Endothelial cell of umbilical vein (primary cell): Measurements from ENCODE around the gene TSBP1. TPM values are rescaled to one million over a fixed set of nuclear protein-coding genes. Genes with fewer than 3 reads are reported as not detected.

Experiments used
- BruUV-seq: library from RNA; stranded (reverse); fragments of 400-500 nt; replicated peaks from 2 replicates; lab custom pipeline; 2021; lab: Mats Ljungman, UMichigan
- CTCF ChIA-PET: fragments of 300-600, 350-600 bp; sonication (Branson Sonifier 250); formaldehyde crosslinking; loops from one replicate; lab custom pipeline; 2021; ENCODE audit warnings: antibody characterized with exemption, inconsistent platforms; lab: Charles Lee
- POLR2A ChIA-PET: fragments of 300-600, 350-600 bp; sonication (Branson Sonifier 250); formaldehyde crosslinking; loops from one replicate; lab custom pipeline; 2021; ENCODE audit warnings: antibody characterized with exemption, inconsistent platforms; lab: Charles Lee
- DNase-seq: peaks from one replicate; pipeline ENCODE4 v3.0.0-alpha.2; 2011; ENCODE audit warnings: low read depth, low spot score
- FAIRE-seq: peaks from 2 replicates; lab custom pipeline; 2011; peaks lifted over from hg19 to GRCh38; lab: Jason Lieb, UNC
- H2AFZ ChIP-seq: 2 replicates; pipeline ENCODE4 v1.6.0; 2012; ENCODE audit warnings: low read depth, low read length, control low read depth, inconsistent platforms
- H3K27ac ChIP-seq: 2 replicates; pipeline ENCODE4 v1.5.1; 2011; ENCODE audit warnings: low read depth, mild to moderate bottlenecking, control low read depth, low read length, moderate library complexity; ENCODE audit not compliant: insufficient read depth
- H3K27me3 ChIP-seq, 2 experiments: 2 replicates each; pipeline versions ENCODE4 v1.6.0 to v1.6.1; 2011; ENCODE audit warnings: low read length in 2 of 2, mixed read lengths in 1 of 2; ENCODE audit not compliant: control insufficient read depth in 2 of 2, insufficient read depth in 2 of 2
- H3K36me3 ChIP-seq, 2 experiments: 2 replicates in 1 of 2; 3 replicates in 1 of 2; pipeline ENCODE4 v1.5.1; 2011; ENCODE audit warnings: low read length in 2 of 2, mild to moderate bottlenecking in 1 of 2, moderate library complexity in 1 of 2; ENCODE audit not compliant: control insufficient read depth in 2 of 2, insufficient read depth in 2 of 2; ENCODE audit errors: extremely low read depth in 1 of 2
- H3K4me1 ChIP-seq: 3 replicates; pipeline ENCODE4 v1.5.1; 2011; ENCODE audit warnings: mild to moderate bottlenecking, low read length; ENCODE audit not compliant: control insufficient read depth, insufficient read depth; ENCODE audit errors: extremely low read depth
- H3K4me2 ChIP-seq: 2 replicates; pipeline ENCODE4 v1.6.1; 2011; ENCODE audit warnings: low read length, control low read depth, mixed read lengths; ENCODE audit not compliant: insufficient read depth
- H3K4me3 ChIP-seq, 3 experiments: fragments of 200-600 bp in 1 of 3; sonication (generic), shearing (Covaris generic) in 1 of 3; replicated peaks in 1 of 3; 2 replicates each; pipeline ENCODE4 v1.5.1; 2011 to 2016; ENCODE audit warnings: control low read depth in 3 of 3, low read length in 3 of 3, mild to moderate bottlenecking in 2 of 3, inconsistent platforms in 1 of 3, low read depth in 1 of 3, moderate library complexity in 1 of 3; ENCODE audit not compliant: insufficient read depth in 1 of 3
- H3K79me2 ChIP-seq: 2 replicates; pipeline ENCODE4 v1.6.0; 2012; ENCODE audit warnings: low read length, inconsistent platforms; ENCODE audit not compliant: control insufficient read depth, insufficient read depth
- H3K9ac ChIP-seq: replicated peaks from 2 replicates; pipeline ENCODE3; 2011; ENCODE audit warnings: low read length, control low read depth; ENCODE audit not compliant: insufficient read depth; ENCODE audit errors: extremely low read depth
- H3K9me1 ChIP-seq: replicated peaks from 3 replicates; pipeline ENCODE4 v1.6.0; 2011; ENCODE audit warnings: mild to moderate bottlenecking, low read length; ENCODE audit not compliant: control insufficient read depth, insufficient read depth; ENCODE audit errors: extremely low read depth
- H3K9me3 ChIP-seq: replicated peaks from 2 replicates; pipeline ENCODE4 v1.5.1; 2012; ENCODE audit warnings: low read length, inconsistent platforms; ENCODE audit not compliant: control insufficient read depth, insufficient read depth
- H4K20me1 ChIP-seq: replicated peaks from 2 replicates; pipeline ENCODE3; 2011; ENCODE audit warnings: mild to moderate bottlenecking, low read length; ENCODE audit not compliant: control insufficient read depth, insufficient read depth; ENCODE audit errors: extremely low read depth
- EZH2 ChIP-seq: IDR thresholded peaks from 2 replicates; pipeline ENCODE4 v1.6.1; 2012; ENCODE audit warnings: borderline replicate concordance, low read depth, mild to moderate bottlenecking, moderate library complexity, low read length, inconsistent platforms; ENCODE audit not compliant: severe bottlenecking
- FOS ChIP-seq: IDR thresholded peaks from 2 replicates; pipeline ENCODE4 v1.6.1; 2011; ENCODE audit warnings: mild to moderate bottlenecking, low read length, moderate library complexity, borderline replicate concordance; ENCODE audit not compliant: insufficient read depth
- GATA2 ChIP-seq: IDR thresholded peaks from 2 replicates; pipeline ENCODE4 v1.7.0; 2011; ENCODE audit warnings: low read depth, mild to moderate bottlenecking, moderate library complexity, mixed read lengths, low read length; ENCODE audit not compliant: insufficient read length, insufficient read depth
- JUN ChIP-seq: IDR thresholded peaks from 2 replicates; pipeline ENCODE4 v1.6.1; 2011; ENCODE audit warnings: borderline replicate concordance, low read depth; ENCODE audit not compliant: insufficient read length, insufficient read depth
- MYC ChIP-seq: IDR thresholded peaks from one replicate; pipeline ENCODE4 v1.6.1; 2011; ENCODE audit warnings: mild to moderate bottlenecking, low read depth, low read length
- POLR2A ChIP-seq: IDR thresholded peaks from 2 replicates; pipeline ENCODE4 v1.6.1; 2012; ENCODE audit warnings: low read depth, mild to moderate bottlenecking, control low read depth, low read length
- POLR2AphosphoS5 ChIP-seq: IDR thresholded peaks from 2 replicates; pipeline ENCODE4 v1.6.1; 2012; ENCODE audit warnings: low read depth, mild to moderate bottlenecking, control low read depth, low read length, moderate library complexity; ENCODE audit not compliant: insufficient read depth
- dilution Hi-C: fragments of 300-500 bp; cut with MboI; formaldehyde crosslinking; loops from one replicate; pipeline ENCODE4 v1.15.0; 2019; ENCODE audit warnings: low sequenced_read_pairs; ENCODE audit not compliant: extremely low pct_ligation_motif_present
- intact Hi-C: fragments of 100-400 bp; cut with micrococcal nuclease; formaldehyde crosslinking; loops from one replicate; pipeline ENCODE4 v1.10.0; 2022
- polyA plus RNA-seq, 4 experiments: library from polyadenylated mRNA; depleted of rRNA in 3 of 4; stranded (reverse) in 3 of 4; unstranded in 1 of 4; fragments of >200 nt; gene quantifications; 2 replicates each; pipeline versions ENCODE4 v1.2.1 to v1.2.3, GENCODE V29; 2011 to 2012; ENCODE audit warnings: missing spikeins in 1 of 4
- total RNA-seq: library from RNA; stranded (reverse); gene quantifications from 2 replicates; pipeline ENCODE4 v1.2.3, GENCODE V29; 2021
- TF ChIP-seq, protein P1 (sequence below): IDR thresholded peaks from 2 replicates; pipeline ENCODE4 v1.6.1; 2011; ENCODE audit not compliant: insufficient read depth, insufficient read length
- TF ChIP-seq, protein P2 (sequence below), 2 donors: IDR thresholded peaks; 1 replicate in 1 of 2; 2 replicates in 1 of 2; pipeline ENCODE4 v1.5.1; 2011; ENCODE audit warnings: low read length in 2 of 2, mild to moderate bottlenecking in 2 of 2, moderate library complexity in 2 of 2, control low read depth in 1 of 2, inconsistent platforms in 1 of 2, low read depth in 1 of 2; ENCODE audit not compliant: insufficient read depth in 1 of 2; ENCODE audit errors: extremely low read depth in 1 of 2

Gene TSBP1
- total and polyA plus RNA-seq, 2 donors (not counting 3 experiments of a cell fraction or from before 2014, with no cell fraction given) = not detected

DNA sequence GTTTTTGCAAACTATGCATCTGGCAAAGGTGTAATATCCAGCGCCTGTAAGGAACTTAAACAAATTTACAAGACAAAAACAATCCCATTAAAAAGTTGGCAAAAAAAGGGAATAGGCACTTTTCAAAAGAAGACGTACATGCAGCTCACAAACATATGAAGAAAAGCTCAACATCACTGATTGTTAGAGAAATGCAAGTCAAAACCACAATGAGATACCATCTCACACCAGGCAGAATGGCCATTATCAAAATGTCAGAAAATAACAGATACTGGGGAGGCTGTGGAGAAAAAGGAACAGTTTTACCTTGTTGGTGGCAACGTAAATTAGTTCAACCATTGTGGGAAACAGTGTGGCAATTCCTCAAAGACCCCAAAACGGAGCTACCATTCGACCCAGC, 54.2 kb downstream of the TSBP1 start:
- Histone ChIP-seq H3K9ac (no peak overlapping the region), H3K9me3 (no peaks in the 10 kb centered on the region), H3K79me2 (no peaks in the 10 kb centered on the region), H4K20me1 (no peaks in the 10 kb centered on the region), H3K27ac (no peak overlapping the region), H3K4me3 (no peak overlapping the region), H3K4me1 (no peaks in the 10 kb centered on the region), H3K9me1 (no peaks in the 10 kb centered on the region), H3K36me3 (no peaks in the 10 kb centered on the region), H3K4me2 (no peak overlapping the region), H2AFZ (no peak overlapping the region), H3K27me3 (peaks cover 6 to 8% of the 10 kb centered on the region in 2 experiments)
- ChIA-PET CTCF (interaction anchor here (1.4 kb wide), 1 partner anchor 21 kb away, joined by 4 read pairs; no protein-coding TSS in a partner anchor), POLR2A (no interaction called here)
- no TSS peak for BruUV-seq
- DNase-seq (no peak), FAIRE-seq (no peak)
- dilution Hi-C loops = no loop called here
- intact Hi-C loops = no loop called here
- TF ChIP-seq JUN = no peak

DNA sequence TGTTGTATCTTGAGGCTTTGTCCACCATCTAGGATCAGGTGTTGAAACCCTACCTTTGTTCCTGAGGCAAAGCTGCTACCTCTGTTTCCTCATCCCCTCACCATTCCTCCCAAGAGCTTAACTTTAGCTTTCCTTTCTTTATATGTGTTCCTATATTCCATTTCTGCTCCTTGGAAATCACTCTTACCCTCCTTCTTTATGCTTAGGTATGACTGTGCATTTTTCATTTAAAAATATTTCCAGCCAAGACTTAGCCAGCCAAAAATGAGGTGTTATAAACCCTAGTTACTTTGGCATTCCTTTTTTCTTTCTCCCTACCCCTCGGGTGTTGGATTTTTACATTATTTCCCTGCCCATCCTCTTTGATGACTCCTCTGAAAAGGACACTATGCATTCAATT, 57.7 kb downstream of the TSBP1 start:
- intact Hi-C loops (no loop called here), dilution Hi-C loops (no loop called here)
- FAIRE-seq = no peak

More for the DNA sequence above, 57.7 kb downstream of the TSBP1 start:
- Histone ChIP-seq H3K4me2 (no peak overlapping the region), H3K79me2 (no peaks in the 10 kb centered on the region), H4K20me1 (no peaks in the 10 kb centered on the region), H3K9ac (no peak overlapping the region), H3K4me3 (no peak overlapping the region), H3K4me1 (no peaks in the 10 kb centered on the region), H3K27me3 (peaks cover 0 to 10% of the 10 kb centered on the region in 2 experiments), H3K9me3 (no peaks in the 10 kb centered on the region), H2AFZ (no peak overlapping the region), H3K9me1 (no peaks in the 10 kb centered on the region), H3K36me3 (no peaks in the 10 kb centered on the region), H3K27ac (no peak overlapping the region)
- no peak for DNase-seq
- TF ChIP-seq FOS (no peak), JUN (no peak), GATA2 (no peak), EZH2 (no peak), POLR2AphosphoS5 (no peak), POLR2A (no peak), MYC (no peak)
- TF ChIP-seq, protein P1, sequence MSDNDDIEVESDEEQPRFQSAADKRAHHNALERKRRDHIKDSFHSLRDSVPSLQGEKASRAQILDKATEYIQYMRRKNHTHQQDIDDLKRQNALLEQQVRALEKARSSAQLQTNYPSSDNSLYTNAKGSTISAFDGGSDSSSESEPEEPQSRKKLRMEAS = no peak
- TF ChIP-seq, protein P2, sequence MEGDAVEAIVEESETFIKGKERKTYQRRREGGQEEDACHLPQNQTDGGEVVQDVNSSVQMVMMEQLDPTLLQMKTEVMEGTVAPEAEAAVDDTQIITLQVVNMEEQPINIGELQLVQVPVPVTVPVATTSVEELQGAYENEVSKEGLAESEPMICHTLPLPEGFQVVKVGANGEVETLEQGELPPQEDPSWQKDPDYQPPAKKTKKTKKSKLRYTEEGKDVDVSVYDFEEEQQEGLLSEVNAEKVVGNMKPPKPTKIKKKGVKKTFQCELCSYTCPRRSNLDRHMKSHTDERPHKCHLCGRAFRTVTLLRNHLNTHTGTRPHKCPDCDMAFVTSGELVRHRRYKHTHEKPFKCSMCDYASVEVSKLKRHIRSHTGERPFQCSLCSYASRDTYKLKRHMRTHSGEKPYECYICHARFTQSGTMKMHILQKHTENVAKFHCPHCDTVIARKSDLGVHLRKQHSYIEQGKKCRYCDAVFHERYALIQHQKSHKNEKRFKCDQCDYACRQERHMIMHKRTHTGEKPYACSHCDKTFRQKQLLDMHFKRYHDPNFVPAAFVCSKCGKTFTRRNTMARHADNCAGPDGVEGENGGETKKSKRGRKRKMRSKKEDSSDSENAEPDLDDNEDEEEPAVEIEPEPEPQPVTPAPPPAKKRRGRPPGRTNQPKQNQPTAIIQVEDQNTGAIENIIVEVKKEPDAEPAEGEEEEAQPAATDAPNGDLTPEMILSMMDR (IDR thresholded peaks at IDR 0.05; ENCODE audit: extremely low read depth in 1 of 2, insufficient read depth in 1 of 2, low read depth in 1 of 2, low read length in 2 of 2) = no peak
- CTCF ChIA-PET = no interaction called here
- POLR2A ChIA-PET = no interaction called here
- no TSS peak for BruUV-seq
